LNCAP (cell line): Measurements from ENCODE around the gene NCOR2.

Source experiments
- TF ChIP-seq, protein P1 (sequence below): fragments of 450-650 bp; IDR thresholded peaks from 2 replicates; pipeline ENCODE4 v1.5.1; 2017; ENCODE audit warnings: mild to moderate bottlenecking

Gene NCOR2

DNA sequence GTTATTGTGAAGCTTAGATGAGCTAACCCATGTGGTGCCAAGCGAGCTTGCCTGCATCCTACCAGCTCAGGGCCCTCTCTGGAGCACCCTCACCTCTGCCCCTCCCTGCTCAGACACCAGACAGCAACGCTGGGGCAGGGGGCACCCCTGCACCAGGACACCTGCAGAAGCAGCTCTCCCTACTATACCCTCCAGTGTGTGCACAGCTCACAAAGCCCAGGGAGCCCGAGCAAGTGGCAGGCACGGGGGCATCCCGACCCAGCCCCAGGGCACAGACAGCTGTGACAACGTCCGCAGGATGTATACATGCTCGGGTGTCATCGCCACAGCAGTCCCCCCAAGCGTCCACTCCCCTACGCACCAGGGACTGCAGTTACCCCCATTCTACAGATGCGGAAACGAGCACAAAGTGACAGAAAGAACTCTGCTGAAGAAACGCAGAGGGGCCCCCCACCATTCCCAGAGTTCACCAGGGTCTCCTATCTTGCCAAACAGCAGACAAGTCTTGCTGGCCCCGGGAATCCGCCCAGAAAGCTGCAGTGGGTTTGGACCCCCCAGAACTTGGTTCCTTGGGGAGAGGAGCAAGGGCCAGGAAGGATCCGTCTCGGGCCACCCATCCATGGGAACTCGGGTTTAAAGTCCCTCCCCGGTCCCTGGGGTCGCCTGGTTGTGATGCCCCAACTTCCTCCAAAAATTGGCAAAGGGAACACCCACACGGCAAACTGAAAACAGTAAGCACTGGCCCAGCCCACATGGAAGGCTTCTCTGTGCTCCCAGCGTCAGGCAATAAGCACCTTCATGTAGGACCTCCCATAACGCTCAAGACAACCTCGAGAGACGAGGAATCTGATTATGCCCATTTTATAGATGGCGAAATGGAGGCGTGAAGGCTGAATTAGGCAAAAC is 12.0 kb downstream of the NCOR2 start:
- TF ChIP-seq, protein P1, sequence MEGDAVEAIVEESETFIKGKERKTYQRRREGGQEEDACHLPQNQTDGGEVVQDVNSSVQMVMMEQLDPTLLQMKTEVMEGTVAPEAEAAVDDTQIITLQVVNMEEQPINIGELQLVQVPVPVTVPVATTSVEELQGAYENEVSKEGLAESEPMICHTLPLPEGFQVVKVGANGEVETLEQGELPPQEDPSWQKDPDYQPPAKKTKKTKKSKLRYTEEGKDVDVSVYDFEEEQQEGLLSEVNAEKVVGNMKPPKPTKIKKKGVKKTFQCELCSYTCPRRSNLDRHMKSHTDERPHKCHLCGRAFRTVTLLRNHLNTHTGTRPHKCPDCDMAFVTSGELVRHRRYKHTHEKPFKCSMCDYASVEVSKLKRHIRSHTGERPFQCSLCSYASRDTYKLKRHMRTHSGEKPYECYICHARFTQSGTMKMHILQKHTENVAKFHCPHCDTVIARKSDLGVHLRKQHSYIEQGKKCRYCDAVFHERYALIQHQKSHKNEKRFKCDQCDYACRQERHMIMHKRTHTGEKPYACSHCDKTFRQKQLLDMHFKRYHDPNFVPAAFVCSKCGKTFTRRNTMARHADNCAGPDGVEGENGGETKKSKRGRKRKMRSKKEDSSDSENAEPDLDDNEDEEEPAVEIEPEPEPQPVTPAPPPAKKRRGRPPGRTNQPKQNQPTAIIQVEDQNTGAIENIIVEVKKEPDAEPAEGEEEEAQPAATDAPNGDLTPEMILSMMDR, result no peak

DNA sequence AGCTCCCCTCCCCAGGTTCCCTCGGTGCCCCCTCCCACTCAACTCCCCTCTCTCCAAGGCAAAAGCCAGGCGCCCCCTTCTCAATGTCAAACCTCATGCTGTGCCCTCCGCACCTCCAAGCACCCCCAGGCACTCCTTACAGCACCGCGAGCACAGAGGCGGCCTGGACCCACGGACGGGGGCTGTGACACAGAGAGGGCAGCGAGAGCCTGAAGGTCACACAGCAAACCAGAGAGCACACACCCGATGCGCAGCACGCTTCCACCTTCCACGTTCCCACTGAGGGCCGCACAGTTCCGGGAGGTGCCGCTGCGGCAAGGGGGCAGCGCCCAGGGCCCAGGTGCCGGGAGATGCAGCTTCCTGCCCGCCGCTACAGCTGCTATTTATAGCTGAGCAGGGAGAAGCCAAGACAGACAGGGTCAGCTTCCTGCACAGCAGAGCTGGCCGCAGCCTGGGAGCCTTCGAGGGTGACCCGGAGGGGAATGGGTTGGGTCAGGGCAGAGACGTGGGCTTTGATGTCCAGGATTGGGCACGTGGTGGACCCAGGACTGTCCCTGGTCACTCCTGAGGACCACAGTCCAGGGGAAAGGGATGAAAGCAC is 12.9 kb downstream of the NCOR2 start:
- TF ChIP-seq, protein P1, result no peak

GRCh38 chr12:124553862-124554428 is 13.5 kb downstream of the NCOR2 start:
- TF ChIP-seq, protein P1, result no peak

DNA sequence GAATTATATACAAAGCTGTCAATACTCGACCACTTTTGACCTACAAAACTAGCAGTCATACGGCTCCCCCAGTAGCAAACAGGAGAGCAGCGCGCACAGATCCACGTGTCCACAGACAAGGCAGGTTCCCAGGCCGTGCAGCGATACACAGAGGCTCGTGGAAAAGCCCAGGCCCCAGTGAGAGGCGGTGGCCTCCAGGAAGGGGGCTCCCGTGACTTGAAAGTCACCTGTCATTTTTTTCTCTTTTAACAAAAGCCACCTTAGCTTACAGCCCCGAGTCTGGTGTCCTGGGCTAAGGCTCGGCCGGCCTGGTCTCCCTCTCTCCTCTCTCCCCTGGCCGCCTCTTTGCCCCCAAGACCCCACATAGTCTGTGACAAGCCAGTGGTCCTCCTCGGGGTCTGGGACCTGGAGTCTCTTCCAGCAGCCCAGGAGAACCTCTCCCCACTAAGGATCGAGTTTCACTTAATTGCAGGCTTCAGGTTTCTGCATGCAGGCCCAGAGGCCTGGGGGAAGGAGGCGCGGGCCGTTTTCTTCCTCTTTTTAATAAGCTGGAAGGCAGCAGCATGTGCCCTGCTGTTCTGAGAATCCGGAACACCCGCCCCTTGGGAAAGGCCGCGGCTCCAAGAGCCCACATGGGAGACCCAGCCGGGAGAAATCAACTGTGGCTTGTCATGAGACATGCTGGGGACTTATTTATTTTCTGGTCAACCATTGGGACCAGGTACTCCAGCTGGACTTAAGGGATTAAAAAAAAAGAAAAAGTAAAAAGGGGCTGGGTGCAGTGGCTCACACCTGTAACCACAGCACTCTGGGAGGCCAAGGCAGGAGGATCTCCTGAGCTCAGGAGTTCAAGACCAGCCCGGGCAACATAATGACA is 15.9 kb downstream of the NCOR2 start:
- TF ChIP-seq, protein P1, result no peak

DNA sequence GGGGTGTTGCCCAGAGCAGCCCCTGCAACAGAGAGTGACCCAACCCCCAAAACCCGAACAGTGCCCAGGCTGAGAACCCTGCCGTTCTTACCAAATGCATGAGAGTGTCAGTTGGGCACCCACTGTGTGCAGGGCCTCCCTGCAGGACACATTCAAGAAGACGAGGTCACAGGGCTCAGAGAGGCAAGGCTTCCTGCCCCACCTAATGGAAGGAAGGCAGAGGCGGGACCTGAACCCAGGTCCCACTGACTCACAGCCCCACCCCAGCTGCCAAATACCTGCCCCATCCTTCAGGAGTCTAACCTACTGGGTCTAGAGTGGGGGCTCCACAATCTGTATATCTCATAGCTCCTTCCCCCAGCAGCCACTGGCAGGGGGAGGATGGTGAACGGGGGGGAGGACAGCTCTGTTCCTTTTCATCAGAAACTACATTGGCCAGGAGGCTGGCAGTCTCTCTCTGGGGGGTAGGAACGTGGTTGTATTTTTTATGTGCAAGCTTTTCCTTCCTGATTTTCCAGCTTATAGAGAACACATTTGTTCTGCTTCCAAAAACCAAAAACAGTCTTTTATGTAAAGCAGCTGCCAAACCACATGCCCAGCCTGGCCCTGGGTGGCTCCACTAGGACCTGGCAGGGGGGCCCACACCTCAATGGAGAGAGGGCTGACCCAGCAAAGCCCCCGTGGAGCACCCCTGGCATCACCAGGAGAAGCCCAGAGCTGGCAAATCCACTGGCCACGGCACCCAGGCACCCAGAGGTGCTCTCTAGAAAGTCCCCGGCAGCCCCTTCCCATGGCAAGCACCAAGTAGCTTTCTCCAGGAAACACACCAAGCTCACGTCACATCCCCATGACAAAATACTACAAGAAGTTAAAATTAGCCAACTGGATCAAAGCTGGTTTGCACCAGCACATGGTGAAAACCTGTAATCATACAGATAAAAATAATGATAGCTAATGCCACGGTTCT is 17.0 kb downstream of the NCOR2 start:
- TF ChIP-seq, protein P1, result no peak

GRCh38 chr12:124549629-124550028 is 17.8 kb downstream of the NCOR2 start:
- TF ChIP-seq, protein P1, result no peak
